Fibroblast of lung (primary cell): Measurements from ENCODE around the gene MGST3.
"Not testable (repeated sequence)": the region's sequence is repeated elsewhere in the genome, so short reads cannot be mapped to it uniquely, and the experiment has no call there.

Source experiments
- EZH2 ChIP-seq: IDR thresholded peaks from 2 replicates; pipeline ENCODE4 v1.5.1; 2012; ENCODE audit warnings: low read length, control low read depth, mild to moderate bottlenecking; ENCODE audit errors: missing control alignments
- TF ChIP-seq, protein P1 (sequence below), 2 donors: IDR thresholded peaks in 1 of 2; conservative IDR thresholded peaks in 1 of 2; 1 replicate in 1 of 2; 2 replicates in 1 of 2; pipeline ENCODE4 v1.5.1; 2011 to 2012; ENCODE audit warnings: low read length in 2 of 2, control low read depth in 1 of 2, inconsistent platforms in 1 of 2, low read depth in 1 of 2, mild to moderate bottlenecking in 1 of 2

DNA sequence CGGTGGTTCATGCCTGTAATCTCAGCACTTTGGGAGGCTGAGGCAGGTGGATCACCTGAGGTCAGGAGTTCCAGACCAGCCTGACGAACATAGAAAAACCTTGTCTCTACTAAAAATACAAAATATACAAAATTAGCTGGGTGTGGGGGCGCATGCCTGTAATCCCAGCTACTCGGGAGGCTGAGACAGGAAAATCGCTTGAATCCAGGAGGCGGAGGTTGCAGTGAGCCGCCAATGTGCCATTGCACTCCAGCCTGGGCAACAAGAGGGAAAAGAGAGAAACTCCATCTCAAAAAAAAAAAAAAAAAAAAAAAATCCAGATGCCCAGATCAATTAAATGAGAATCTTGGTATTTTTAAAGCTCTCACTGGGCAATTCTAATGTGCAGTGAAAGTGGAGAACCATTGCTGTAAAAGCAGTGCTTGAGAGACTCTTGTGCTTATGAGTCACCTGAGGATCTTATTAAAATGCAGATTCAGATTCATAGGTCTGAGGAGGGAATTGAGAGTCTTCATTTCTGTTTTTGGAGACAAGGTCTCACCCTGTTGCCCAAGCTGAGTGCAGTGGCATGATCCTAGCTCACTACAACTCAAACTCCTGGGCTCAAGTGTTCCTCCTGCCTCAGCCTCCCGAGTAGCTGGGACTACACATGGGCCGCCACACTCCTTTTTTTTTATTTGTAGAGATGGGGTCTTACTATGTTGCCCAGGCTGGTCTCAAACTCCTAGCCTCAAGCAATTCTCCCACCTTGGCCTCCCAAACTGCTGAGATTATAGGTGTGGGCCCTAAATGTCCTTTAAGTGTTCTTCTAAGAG, 27.9 kb downstream of the MGST3 start:
- TF ChIP-seq, protein P1, sequence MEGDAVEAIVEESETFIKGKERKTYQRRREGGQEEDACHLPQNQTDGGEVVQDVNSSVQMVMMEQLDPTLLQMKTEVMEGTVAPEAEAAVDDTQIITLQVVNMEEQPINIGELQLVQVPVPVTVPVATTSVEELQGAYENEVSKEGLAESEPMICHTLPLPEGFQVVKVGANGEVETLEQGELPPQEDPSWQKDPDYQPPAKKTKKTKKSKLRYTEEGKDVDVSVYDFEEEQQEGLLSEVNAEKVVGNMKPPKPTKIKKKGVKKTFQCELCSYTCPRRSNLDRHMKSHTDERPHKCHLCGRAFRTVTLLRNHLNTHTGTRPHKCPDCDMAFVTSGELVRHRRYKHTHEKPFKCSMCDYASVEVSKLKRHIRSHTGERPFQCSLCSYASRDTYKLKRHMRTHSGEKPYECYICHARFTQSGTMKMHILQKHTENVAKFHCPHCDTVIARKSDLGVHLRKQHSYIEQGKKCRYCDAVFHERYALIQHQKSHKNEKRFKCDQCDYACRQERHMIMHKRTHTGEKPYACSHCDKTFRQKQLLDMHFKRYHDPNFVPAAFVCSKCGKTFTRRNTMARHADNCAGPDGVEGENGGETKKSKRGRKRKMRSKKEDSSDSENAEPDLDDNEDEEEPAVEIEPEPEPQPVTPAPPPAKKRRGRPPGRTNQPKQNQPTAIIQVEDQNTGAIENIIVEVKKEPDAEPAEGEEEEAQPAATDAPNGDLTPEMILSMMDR (conservative IDR thresholded peaks at IDR 0.05 in 1 of 2, IDR thresholded peaks at IDR 0.05 in 1 of 2; ENCODE audit: low read depth in 1 of 2, low read length in 2 of 2), result not testable (repeated sequence)
- TF ChIP-seq EZH2, result not testable (repeated sequence)
